Measurements from ENCODE around the gene BMP8B.

DNA sequence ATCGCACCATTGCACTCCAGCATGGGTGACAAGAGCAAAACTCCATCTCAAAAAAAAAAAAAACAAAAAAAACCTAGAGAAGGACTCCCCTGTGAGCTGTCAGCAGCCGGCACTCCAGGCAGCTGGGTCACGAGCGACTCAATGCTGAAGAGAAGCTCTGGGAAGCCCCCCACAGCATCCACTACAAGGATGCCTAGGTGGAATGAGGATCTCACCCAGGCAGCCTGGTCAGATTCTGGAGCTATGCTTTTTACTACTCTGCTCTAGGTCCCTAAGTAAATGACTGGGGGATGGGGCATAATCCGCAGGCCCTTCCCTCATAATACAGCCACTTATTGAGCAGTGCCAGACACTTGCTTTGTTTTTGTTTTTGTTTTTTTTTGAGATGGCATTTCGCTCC is 6.6 kb downstream of the BMP8B start:
- TF ChIP-seq, protein P1, sequence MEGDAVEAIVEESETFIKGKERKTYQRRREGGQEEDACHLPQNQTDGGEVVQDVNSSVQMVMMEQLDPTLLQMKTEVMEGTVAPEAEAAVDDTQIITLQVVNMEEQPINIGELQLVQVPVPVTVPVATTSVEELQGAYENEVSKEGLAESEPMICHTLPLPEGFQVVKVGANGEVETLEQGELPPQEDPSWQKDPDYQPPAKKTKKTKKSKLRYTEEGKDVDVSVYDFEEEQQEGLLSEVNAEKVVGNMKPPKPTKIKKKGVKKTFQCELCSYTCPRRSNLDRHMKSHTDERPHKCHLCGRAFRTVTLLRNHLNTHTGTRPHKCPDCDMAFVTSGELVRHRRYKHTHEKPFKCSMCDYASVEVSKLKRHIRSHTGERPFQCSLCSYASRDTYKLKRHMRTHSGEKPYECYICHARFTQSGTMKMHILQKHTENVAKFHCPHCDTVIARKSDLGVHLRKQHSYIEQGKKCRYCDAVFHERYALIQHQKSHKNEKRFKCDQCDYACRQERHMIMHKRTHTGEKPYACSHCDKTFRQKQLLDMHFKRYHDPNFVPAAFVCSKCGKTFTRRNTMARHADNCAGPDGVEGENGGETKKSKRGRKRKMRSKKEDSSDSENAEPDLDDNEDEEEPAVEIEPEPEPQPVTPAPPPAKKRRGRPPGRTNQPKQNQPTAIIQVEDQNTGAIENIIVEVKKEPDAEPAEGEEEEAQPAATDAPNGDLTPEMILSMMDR (IDR thresholded peaks at IDR 0.05) = no peak
- no peak for TF ChIP-seq POLR2A (IDR thresholded peaks at IDR 0.05)
